Suppressor macrophage treated with lipopolysaccharide for 1 hour (primary cell): ENCODE results near the gene PSIP1.
"Not testable (repeated sequence)": the region's sequence is repeated elsewhere in the genome, so short reads cannot be mapped to it uniquely, and the experiment has no call there.

ENCODE experiments used
- DNase-seq, 3 donors: peaks; one replicate each; pipeline ENCODE4 v3.0.0-alpha.2; 2020 to 2022

The PSIP1 gene

DNA sequence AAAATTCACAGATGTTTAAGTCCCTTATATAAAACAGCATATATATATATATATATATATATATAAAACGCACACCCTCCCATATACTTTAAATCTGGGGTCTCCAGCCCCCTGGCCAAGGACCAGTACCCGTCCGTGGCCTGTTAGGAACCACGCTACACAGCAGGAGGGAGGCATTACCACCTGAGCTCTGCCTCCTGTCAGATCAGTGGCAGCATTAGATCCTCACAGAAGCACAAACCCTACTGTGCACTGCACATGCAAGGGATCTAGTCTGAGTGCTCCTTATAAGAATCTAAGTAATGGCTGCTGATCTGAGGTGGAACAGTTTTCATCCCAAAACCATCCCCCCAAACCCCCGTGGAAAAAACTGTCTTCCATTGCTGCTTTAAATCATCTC, 9.0 kb downstream of the PSIP1 start:
- DNase-seq, result no peak

- DNase-seq, result no peak
Observed at GRCh38 chr9:15501179-15501578, 9.6 kb downstream of the PSIP1 start.

GRCh38 chr9:15499139-15499538, 11.6 kb downstream of the PSIP1 start:
- DNase-seq, result no peak

- DNase-seq, result no peak
Observed at GRCh38 chr9:15498246-15498995, 12.3 kb downstream of the PSIP1 start.

GRCh38 chr9:15492485-15493150, 18.2 kb downstream of the PSIP1 start:
- no peak for DNase-seq

GRCh38 chr9:15491950-15492349, 18.8 kb downstream of the PSIP1 start:
- DNase-seq, result no peak

DNA sequence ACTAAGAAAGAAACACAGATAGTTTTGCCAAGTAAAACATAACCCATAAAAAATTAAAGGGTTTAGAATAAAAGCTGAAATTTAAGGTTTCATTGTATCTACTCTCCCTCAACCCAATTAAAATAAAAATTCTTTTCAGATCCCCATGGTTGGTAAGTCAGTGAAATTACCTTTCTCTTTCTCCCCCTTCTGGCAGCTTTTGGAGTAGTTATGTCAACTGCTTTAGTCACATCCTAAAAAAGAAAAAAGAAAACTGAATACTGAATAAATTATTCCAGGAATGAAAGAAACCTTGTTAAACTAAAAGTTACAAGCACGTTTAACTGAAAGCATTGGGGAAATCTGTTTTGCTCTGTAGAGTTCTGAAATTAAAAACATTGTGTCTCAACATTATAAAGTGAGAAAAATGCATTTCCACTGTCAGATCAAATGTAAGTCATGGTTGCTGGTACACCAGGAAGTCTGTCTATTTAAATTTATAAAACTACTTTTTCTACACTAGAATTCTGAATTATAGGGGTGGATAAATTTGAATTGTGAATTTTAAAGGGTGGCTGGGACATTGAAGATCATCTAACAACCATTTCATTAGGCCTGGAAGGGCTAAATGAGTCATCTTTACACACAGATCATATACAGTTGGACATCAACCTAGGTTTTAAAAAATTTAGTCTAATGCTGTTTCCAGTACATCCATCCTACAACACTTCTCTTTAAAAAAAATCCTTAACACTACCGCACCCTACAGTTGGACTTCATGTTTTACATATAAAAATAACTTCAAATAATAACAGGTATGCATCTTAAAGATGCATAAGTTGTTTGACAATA, 24.7 kb downstream of the PSIP1 start:
- peak in 2 of 3 donors; percentile 24 to 26 for DNase-seq

DNA sequence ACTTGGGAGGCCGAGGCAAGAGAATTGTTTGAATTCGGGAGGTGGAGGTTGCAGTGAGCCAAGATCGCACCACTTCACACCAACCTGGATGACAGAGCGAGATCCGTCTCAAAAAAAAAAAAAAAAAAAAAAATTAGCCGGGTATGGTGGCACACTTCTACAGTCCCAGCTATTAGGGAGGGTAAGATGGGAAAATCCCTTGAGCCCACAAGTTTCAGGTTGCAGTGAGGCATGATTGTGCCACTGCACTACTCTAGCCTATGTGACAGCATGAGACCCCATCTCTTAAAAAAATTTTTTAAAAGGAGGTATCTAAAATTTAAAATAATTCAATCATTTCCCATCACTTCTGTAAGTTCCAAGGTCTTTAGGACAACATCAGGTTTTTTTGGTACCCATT, 26.0 kb downstream of the PSIP1 start:
- DNase-seq, result no peak

GRCh38 chr9:15482146-15482545, 28.6 kb downstream of the PSIP1 start:
- DNase-seq, result no peak

GRCh38 chr9:15480028-15480427, 30.7 kb downstream of the PSIP1 start:
- no peak for DNase-seq

DNA sequence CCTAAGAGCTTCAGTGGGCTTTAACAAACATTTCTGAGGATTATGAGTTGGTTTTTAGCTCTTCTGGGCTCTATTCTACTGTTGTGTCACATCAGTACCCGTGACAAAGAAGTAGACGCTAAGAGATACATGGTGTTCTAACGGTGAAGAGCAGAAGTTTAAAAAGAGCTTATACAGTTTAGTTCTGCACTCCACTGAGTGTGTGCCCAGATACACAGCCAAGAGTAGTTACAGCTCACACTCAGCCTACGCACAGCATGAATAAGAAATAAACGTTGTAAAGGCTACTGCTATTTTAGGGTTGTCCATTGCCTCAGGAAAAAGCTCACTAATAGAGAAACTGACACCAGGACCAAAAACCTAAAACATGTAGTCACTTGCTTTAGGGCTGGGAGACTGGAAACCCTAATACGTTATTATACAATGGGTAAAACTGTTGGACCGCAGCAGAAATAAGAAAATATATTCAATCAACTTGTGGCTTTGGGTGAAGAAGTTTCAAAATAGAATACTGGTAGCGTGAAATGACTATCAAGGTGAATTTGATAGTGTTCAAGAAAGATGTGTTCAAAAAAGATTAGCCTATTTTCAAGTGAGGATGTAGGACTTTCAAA, 34.7 kb downstream of the PSIP1 start:
- no peak for DNase-seq

- no peak for DNase-seq
Observed at GRCh38 chr9:15469862-15470261, 40.9 kb downstream of the PSIP1 start.

DNA sequence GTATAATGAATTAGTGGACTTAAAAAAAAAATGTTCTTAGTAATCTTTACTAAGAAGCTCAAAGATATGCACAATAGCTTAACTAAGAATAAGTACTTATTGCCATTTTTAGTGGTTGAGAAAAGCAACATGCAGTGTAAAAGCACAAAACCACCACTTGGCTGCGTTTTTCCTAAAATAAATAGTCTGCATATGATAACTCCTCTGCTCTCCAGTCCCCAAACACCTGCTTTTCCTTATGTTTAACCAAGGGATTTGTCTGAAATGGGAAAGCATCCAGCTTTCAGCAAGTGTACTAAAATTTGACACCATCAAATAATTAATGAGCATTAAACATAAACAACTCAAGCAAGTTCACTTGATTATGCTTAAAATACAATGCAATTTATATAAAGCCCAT, 41.4 kb downstream of the PSIP1 start:
- DNase-seq, result no peak

DNA sequence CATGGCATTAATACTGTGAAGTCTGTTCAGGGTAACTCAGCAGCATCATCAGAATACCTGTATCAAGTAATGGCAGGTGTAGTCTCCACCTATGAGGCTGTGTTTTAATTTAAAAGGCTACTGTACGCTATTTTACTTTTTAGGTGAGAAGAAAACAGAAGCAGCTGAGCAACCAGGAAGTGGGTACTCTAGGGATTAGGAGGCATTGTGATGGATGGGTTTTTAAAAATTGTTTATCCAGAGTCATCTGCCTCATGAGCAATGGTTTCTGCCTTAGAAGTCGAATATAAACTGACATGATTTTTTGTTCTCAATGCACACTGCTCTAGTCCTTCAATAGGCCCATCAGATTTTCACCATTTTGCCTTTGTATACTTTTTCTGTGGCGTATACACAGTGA, 42.6 kb downstream of the PSIP1 start:
- DNase-seq, result no peak

GRCh38 chr9:15461601-15462000, 49.2 kb downstream of the PSIP1 start:
- no peak for DNase-seq

DNA sequence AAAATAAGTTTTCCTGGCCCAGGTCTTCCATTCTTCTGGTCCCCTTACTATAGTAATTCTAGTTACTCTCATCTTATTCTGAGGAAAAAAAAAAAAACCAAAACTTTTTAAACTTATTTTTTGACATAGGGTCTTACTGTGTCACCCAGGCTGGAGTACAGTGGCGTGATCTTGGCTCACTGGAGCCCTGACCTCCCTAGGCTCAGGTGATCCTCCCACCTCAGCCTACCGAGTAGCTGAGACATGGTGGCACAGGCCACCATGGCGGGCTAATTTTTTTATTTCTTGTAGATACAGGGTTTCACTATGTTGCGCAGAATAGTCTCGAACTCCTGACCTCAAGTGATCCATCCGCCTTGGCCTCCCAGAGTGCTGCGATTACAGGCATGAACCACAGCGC, 49.7 kb downstream of the PSIP1 start:
- no peak for DNase-seq

GRCh38 chr9:15453956-15454355, 56.8 kb downstream of the PSIP1 start:
- DNase-seq, result no peak

- no peak for DNase-seq
Observed at GRCh38 chr9:15444141-15444540, 66.6 kb downstream of the PSIP1 start.

GRCh38 chr9:15442264-15442663, 68.5 kb downstream of the PSIP1 start:
- not testable (repeated sequence) for DNase-seq

GRCh38 chr9:15441841-15442240, 68.9 kb downstream of the PSIP1 start:
- not testable (repeated sequence) for DNase-seq

DNA sequence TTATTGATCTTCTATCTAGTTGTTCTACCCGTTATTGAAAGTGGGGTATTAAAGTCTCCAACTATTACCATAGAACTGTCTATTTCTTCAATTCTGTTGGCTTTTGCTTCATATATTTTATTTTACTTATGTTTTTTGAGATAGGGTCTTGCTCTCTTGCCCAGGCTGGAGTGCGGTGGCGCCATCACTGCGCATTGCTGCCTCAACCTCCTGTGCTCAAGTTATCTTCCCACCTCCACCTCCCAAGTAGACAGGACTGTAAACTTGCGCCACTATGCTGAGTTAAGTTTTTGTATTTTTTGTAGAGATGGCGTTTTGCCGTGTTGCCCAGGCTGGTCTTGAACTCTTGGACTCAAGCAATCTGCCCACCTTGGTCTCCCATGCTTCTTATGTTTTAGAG, 71.9 kb downstream of the PSIP1 start:
- no peak for DNase-seq

GRCh38 chr9:15433661-15434060, 77.1 kb downstream of the PSIP1 start:
- no peak for DNase-seq

DNA sequence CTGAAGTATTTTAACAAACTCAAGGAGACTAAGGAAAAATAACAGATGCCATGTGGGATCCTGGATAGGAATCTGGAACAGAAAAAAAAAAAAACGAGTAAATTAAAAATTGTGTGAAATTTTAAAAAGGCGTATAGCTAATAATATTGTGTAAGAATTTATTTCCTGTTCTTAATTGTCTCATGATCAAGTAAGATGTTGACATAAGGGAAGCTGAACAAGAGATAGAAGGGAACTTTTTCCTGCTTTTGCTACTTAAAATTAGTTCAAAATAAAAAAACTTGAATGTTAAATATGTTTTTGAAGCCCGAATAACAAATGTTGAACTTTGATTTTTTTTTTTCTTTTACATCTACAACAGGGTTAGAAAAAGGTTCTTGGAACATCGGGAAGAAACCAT, 77.6 kb downstream of the PSIP1 start:
- DNase-seq, result peak; percentile 6 to 63 (median 33)
